Measurements from ENCODE around the gene IFNL4. TPM values are rescaled to one million over a fixed set of nuclear protein-coding genes. Genes with fewer than 3 reads are reported as not detected.

IFNL4 gene
- total and polyA plus RNA-seq, 8 donors = not detected

GRCh38 chr19:39261704-39262103, 13.0 kb upstream of the IFNL4 start:
- Histone ChIP-seq H3K4me1 (peaks cover 3 to 18% (median 15%) of the 10 kb centered on the region in 4 donors), H3K27ac (no peak overlapping the region), H3K9me3 (no peaks in the 10 kb centered on the region), H3K36me3 (no peaks in the 10 kb centered on the region), H3K27me3 (peaks cover 7 to 67% (median 39%) of the 10 kb centered on the region in 3 donors), H3K4me3 (no peak overlapping the region)
- intact Hi-C loops (cut with DNase I; ENCODE audit: low total_unique reads) = no loop called here
- DNase-seq = no peak
- TF ChIP-seq POLR2A (IDR thresholded peaks at IDR 0.05) = no peak
- TF ChIP-seq CTCF (IDR thresholded peaks at IDR 0.05) = no peak
- TF ChIP-seq POLR2AphosphoS5 (IDR thresholded peaks at IDR 0.05) = no peak
- TF ChIP-seq EP300 (IDR thresholded peaks at IDR 0.05) = no peak
- WGBS, 5 donors = 54 to 83% (median 76%) methylated on average over 3 of the region's 3 CpGs

DNA sequence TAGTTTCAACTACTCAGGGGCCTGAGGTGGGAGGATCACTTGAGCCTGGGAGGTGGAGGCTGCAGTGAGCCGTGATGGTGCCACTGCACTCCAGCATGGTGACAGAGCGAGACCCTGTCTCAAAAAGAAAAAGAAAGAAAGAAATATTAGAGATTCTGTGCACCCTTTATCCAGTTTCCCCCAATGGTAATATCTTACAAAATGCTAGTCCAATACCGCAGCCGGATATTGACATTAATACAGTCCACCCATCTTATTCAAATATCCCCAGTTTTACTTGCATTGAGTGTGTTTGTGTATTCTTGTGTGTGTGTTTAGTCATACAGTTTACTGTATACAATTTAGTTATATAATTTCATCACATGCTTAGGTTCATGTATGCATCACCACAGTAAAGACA, 8.6 kb upstream of the IFNL4 start:
- Histone ChIP-seq H3K36me3 (no peaks in the 10 kb centered on the region), H3K27me3 (peaks cover 0 to 52% (median 3%) of the 10 kb centered on the region in 3 donors), H3K27ac (no peak overlapping the region), H3K9me3 (no peaks in the 10 kb centered on the region), H3K4me1 (no peaks in the 10 kb centered on the region), H3K4me3 (no peak overlapping the region)
- DNase-seq = no peak
- TF ChIP-seq POLR2AphosphoS5 (IDR thresholded peaks at IDR 0.05) = no peak
- no peak for TF ChIP-seq EP300 (IDR thresholded peaks at IDR 0.05)
- no peak for TF ChIP-seq POLR2A (IDR thresholded peaks at IDR 0.05)
- no peak for TF ChIP-seq CTCF (IDR thresholded peaks at IDR 0.05)
- 87 to 97% (median 94%) methylated on average over 4 of the region's 4 CpGs for WGBS, 5 donors
- intact Hi-C loops (cut with DNase I; ENCODE audit: low total_unique reads) = no loop called here

DNA sequence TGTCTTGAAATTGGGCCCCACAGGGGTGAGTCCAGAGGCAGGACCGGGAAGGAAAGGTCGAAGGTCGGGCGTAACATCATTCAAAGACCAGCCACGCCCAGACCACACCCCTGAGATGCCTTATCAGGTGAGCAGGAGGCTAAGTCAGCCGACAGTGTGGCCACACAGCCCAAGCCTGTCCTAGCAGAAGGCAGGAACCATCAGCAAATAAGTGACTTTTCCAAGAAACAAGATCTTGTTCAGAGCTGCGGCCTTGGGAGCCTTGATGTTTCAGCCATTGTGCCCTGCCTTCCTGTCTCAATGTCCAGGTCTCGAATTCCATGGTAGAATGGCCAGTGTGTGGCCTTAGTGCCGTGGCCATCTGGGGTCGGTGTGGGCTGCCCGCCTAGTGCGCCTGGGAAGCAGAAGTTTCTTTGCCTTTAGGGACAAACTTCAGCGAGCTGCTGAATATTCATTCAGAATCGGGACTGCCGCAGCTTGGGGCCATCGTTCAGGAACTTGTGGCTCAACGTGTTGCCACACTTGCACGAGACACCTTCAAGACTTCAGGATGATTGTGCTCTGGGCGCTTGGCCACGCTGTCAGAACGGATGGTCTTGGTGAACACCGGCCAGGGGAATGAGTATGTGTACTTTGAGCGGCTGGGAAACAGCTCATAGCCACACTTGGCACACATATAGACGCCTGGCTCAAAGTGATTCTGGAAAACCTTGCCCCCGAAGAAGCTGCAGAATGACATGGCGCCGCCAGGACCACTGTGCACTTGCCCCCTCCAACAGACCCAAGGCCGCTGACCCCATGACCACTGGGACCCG, 6.1 kb upstream of the IFNL4 start:
- 81 to 88% (median 85%) methylated on average over 29 of the region's 29 CpGs for WGBS, 5 donors
- H3K27ac ChIP-seq = no peak overlapping the region
- TF ChIP-seq CTCF (IDR thresholded peaks at IDR 0.05) (no peak), EP300 (IDR thresholded peaks at IDR 0.05) (no peak), POLR2A (IDR thresholded peaks at IDR 0.05) (no peak), POLR2AphosphoS5 (IDR thresholded peaks at IDR 0.05) (no peak)
- no peaks in the 10 kb centered on the region for H3K36me3 ChIP-seq
- peaks cover 0 to 41% (median 2%) of the 10 kb centered on the region in 3 donors for H3K27me3 ChIP-seq
- no peaks in the 10 kb centered on the region for H3K4me1 ChIP-seq
- no peak overlapping the region for H3K4me3 ChIP-seq
- no peak for DNase-seq
- intact Hi-C loops (cut with DNase I; ENCODE audit: low total_unique reads) = no loop called here
- H3K9me3 ChIP-seq = no peaks in the 10 kb centered on the region

DNA sequence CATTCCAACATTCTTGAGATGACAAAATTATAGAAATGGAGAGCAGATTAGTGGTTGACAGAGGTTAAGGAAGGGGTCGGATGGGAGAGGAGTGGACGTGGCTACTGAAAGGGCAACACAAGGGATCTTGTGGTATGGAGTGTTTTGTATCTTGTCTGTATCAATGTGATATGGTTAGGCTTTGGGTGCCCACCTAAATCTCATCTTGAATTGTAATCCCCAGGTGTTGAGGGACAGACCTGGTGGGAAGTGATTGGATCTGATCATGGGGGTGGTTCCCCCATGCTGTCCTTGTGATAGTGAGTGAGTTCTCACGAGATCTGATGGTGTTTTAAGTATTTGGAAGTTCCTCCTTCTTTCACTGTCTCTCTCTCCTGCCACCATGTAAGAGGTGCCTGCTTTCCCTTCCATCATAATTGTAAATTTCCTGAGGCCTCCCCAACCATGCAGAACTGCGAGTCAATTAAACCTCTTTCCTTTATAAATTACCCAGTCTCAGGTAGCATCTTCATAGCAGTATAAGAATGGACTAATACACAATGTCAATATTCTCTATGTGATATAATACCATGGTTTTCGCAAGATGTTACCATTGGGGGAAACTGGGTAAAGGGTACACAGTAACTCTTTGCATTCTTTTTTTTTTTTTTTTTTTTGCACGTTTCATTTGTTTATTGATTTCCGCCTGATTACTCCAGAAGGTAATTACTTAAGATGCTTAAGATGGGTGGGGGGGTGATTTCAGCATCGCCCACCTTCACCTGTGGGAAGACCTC, 4.9 kb upstream of the IFNL4 start:
- no peak for TF ChIP-seq POLR2A (IDR thresholded peaks at IDR 0.05)
- no peak for TF ChIP-seq POLR2AphosphoS5 (IDR thresholded peaks at IDR 0.05)
- no peak for TF ChIP-seq CTCF (IDR thresholded peaks at IDR 0.05)
- TF ChIP-seq EP300 (IDR thresholded peaks at IDR 0.05) = no peak
- intact Hi-C loops (cut with DNase I; ENCODE audit: low total_unique reads) = no loop called here
- Histone ChIP-seq H3K4me3 (no peak overlapping the region), H3K27me3 (peaks cover 4 to 51% (median 12%) of the 10 kb centered on the region in 3 donors), H3K36me3 (no peaks in the 10 kb centered on the region), H3K27ac (no peak overlapping the region), H3K9me3 (no peaks in the 10 kb centered on the region), H3K4me1 (no peaks in the 10 kb centered on the region)
- no peak for DNase-seq
- WGBS, 5 donors = 83 to 89% (median 86%) methylated on average over 8 of the region's 8 CpGs

All from stomach (tissue), 9 donors.